GM04504 (cell line): Measurements from ENCODE around the gene SIPA1.

ENCODE experiments used
- DNase-seq: peaks from one replicate; pipeline ENCODE4 v3.0.0-alpha.2; 2012; ENCODE audit warnings: low read depth

The SIPA1 gene, protein sequence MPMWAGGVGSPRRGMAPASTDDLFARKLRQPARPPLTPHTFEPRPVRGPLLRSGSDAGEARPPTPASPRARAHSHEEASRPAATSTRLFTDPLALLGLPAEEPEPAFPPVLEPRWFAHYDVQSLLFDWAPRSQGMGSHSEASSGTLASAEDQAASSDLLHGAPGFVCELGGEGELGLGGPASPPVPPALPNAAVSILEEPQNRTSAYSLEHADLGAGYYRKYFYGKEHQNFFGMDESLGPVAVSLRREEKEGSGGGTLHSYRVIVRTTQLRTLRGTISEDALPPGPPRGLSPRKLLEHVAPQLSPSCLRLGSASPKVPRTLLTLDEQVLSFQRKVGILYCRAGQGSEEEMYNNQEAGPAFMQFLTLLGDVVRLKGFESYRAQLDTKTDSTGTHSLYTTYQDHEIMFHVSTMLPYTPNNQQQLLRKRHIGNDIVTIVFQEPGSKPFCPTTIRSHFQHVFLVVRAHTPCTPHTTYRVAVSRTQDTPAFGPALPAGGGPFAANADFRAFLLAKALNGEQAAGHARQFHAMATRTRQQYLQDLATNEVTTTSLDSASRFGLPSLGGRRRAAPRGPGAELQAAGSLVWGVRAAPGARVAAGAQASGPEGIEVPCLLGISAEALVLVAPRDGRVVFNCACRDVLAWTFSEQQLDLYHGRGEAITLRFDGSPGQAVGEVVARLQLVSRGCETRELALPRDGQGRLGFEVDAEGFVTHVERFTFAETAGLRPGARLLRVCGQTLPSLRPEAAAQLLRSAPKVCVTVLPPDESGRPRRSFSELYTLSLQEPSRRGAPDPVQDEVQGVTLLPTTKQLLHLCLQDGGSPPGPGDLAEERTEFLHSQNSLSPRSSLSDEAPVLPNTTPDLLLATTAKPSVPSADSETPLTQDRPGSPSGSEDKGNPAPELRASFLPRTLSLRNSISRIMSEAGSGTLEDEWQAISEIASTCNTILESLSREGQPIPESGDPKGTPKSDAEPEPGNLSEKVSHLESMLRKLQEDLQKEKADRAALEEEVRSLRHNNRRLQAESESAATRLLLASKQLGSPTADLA

DNA sequence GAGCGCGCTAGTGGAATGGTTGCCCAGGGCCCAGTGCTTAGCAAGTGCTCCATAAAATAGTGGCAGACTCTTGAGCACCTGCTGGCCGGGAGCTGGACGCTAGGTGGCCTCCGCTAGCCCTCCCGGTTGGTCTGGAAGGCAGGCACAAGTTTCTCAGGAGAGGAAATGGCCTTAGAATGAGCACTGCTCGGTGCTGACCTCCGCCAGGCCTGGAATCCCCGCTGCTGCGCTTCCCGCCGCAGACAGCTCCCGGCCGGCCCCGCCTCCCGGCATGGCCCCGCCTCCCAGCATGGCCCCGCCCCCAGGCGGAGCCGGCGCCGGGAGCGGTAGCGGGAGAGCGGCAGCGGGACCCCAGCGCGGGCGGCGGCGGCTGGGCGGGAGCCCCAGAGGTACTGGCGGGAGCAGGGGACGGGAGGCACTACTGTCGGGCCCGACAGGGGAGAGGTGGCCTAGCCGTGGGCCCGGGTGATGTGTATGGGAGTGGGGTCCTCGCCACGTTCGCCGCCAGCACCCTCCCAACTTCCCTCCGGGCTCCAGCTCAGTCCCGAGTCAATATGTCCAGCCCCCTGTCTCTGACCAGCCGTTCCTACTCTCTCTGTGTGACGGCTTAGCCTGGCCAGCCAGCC is at the start of gene SIPA1:
TSS of gene SIPA1 (plus strand) at position 308 of the 626 bp plus-strand sequence. CDS start 2,821 bp downstream, outside the sequence.
- peak; percentile 80 for DNase-seq

DNA sequence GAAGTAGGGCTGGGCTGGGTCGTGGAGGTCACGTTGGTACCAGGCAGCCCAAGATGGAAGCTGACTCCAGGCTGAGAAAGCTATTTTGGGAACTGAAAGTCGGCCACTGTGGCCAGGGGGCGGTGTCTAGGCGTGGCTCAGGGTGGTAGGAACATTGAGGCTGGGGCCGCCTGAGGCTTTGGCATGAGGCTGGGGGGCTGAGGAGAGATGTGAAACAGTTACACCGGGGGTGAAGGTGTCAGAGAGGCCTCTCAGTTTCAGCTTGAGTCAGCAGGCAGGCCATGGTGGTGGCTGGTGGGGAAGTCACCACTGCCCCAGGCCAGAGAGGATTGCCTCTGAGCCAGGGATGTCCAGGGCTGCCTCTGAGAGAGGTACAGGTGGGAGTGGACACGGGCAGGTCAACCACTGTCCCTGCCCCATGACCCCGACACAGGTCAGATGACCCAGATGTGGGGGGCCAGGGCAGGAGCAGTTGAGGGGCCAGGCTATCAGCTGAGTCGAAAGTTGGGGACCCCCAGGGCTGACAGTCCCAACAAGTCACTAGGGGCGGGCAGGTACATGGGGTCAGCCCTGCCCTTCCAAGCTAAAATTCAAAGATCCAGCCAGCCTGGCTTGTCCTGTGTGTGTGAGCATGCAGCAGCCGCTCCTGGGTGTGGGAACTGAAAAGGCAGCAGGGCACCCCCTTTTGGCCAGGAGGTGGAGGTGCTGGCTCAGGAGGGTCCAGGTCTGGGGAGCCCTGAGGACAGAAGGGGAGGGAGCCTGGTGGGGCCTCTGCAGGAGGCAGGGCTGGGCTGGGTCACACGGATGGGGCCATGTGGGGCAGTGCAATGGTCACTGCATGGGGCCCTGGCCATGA is 49.5 kb upstream of the SIPA1 start:
- no peak for DNase-seq

DNA sequence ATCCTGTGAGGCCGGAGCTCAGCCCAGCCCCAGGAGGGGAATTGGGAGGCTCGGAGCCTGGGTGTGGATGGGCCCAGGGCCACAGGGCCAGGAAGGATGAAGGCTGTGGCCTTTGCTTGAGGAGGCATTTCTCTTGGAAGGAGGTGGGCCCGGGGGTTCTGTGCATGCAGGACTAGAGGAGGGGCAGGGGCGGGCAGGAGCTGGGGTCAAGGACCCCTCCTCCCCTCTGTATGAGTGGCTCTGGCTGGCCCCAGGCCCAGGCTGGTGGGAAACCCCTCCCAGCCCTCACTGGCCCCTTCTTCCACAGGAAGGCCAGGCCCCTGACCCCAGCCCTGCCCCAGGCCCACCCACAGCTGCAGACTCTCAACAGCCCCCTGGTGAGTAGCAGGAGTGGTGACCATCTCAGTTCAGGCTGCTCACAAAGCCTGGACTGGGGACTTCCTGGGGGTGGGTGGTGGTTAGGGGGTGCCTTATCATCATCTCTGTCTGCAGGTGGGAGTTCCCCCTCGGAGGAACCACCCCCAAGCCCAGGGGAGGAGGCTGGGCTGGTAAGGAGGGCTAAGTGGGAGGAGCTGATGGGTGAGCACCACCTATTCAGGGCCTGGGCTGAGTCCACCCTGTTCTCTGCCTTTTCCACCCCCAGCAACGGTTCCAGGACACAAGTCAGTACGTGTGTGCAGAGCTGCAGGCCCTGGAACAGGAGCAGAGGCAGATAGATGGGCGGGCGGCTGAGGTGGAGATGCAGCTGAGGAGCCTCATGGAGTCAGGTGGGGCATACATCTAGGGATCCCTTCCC is 48.3 kb upstream of the SIPA1 start:
- no peak for DNase-seq

DNA sequence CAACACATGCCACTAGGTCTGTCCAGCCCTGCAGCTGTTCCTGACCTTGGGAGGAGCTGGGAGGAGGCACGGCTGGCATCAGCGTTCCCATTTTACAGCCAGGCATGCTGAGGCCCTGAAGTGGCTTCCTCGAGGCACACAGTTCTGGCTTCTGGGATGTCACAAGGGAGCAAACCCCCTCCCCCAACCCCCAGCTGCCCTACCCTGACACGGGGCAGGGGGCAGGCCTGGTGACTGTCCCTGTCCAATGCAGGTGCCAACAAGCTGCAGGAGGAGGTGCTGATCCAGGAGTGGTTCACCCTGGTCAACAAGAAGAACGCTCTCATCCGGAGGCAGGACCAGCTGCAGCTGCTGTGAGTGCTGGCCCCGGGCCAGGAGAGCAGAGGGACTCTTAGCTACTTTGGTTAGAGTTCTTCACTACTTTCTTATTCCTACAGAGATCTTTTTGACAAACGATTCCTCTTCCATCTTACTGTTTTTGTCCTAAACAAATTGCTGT is 47.6 kb upstream of the SIPA1 start:
- no peak for DNase-seq

DNA sequence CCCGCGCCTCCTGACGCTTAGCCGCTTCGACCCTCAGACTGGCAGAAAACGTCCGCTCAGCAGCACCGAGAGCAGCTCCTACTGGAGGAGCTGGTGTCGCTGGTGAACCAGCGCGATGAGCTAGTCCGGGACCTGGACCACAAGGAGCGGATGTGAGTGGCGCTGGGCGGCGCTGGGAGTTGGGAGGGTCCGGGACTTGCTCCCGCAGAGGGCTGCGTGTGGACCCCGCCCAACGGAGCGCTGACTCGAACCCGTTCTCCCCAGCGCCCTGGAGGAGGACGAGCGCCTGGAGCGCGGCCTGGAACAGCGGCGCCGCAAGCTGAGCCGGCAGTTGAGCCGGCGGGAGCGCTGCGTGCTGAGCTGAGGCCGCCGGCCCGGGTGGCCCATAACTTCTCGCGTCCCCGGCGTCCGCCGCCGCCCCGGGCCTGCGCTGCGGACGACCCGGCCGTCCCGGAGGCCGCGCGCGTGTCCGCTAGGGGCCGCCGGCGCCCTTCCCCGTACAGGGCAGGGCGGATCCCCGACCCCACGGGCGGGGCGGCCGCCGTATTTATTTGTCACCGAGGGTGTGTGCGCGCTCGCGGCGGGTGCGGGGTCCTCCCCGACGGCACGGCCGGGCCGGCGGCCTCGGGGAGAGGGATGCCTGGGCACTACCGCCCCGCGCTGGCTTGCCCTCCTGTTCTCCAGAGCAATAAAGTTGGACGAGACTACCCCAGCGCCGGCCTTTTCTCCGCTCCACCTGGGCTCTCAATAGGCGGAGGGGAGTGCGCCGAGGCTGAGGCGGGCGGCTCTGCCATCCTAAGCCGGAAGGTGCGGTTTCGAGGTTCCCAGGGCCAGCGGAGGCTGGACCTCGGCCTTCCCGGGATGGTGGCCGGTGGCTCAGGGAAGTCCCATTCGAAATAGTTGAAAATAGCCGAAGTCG is 45.7 kb upstream of the SIPA1 start:
- no peak for DNase-seq

DNA sequence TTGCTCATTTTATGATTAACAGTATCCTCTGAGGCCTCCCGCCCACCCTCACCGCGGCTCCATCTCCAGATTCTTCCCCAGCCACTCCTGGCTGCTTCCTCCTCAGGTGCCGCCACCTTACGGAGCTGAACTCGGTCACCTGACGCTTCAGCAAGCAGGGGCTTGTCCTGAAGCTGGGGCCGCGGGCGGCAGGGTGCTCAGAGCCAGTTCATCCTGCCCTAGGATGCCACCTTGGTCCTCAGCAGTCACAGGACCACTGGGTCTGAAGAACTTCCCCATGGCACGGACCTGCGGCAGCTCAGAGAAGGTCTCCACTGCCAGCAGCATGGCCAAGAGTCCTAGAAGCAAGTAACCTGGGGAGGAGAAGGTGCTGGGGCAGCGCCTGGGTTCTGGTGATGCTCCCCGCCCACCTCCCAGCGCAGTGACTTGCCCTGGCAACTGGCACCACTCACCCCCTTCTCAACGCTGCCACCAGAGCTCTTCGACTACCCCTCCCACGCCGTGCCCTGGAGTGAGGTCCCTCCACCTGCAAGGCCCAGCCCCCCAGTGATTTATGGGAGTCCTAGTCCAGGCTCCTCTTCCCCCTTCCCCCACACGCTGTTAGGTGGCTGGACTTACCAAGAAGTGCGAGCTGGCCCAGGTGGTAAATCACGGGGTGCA is 44.9 kb upstream of the SIPA1 start:
- DNase-seq, result no peak

DNA sequence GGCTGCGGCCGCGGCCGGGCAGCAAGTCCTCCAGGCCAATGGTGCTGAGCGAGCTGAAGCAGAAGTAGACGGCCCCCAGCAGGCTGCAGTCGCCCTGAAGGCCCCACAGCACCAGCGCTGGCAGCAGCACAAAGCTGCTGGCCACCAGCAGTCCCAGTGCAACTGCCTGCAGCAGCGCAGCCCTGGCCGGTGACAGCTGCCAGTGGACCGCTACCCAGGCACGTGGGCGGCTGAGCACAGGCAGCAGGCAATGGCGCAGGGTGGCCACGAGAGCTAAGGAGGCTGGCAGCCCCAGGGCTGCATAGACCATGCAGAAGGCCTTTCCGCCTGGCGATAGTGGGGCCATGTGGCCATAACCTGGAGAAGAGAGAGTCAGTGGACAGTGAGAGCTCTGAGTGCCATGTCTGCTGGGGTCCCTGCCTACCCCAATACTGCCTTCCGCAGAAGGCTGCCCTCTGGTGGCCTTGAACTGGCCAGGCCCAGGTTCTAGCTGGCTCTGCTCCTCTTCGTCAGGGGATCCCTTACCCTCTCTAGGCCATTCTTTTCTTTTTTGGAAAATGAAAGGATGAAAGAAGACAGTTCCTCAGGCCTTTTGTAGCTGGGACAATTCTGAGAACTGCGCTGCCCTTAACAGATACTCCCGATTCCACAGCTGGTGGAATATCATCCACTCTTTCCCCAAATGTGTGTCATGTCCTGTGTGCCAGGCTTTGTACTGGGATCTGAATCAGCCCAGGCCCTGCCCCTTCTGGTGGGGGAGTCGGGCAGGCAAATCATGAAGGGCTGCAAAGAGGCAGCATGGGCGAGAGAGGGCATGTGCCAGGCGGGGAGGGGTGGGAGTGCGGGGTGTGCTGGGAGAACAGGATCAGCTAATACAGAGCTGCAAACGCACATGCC is 44.1 kb upstream of the SIPA1 start:
- DNase-seq, result no peak

DNA sequence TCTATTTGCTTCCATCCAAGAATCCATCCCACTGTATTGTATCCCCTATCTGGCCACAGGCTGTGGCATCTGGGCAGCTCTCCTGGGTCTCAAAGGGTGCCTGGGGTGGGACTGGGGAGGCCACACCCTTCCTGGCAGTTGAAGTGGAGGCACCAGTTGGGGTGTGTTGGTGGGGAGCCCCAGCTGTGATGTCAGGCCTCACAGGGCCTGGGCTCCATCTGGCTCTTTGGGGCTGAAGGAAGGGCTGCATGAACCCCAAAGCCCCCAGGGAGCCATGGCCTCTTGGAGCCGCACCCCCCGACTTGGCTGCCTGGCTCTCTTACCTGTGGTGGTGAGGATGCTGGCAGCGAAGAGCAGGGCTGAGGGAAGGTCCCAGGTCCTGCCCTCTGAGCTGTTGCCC is 42.8 kb upstream of the SIPA1 start:
- DNase-seq, result no peak

DNA sequence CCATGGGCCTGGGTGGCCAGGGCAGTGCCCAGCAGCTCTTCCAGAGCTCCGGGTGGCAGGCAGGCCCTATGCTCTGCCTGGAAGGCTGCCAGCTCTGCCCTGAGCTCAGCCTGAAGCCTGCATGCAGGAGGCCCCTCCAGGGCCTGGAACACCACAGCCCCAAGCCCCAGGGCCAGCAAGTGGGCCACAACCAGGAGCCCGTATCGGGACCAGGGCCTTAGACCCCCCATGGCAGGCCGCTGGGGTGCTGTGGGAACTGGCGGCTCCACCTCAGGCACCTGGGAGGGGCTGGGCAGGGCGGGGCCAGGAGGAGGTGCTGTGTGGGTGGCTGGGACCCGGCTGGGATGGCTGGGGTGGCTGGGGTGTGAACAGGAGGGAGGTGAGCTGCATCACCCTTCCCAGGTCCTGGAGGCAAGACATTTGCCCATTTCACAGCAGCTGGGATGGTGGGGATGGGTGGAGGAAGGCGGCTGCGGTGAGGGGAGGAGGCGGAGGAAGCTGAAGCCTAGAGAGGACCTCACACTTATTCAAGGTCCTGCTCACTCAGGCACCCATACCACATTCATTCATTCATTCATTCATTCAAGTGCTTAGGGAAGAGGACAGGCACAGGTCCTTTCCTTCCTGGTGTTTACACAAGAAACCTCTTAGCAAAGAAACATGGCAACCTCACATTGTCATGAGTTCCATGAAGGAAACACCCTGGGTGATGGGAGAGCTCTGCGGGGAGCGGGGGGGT is 42.2 kb upstream of the SIPA1 start, which contains the start of gene KCNK7:
TSS of gene KCNK7 (minus strand) at position 258 of the 739 bp plus-strand sequence. CDS start at position 230, 28 bp downstream.
- no peak for DNase-seq

DNA sequence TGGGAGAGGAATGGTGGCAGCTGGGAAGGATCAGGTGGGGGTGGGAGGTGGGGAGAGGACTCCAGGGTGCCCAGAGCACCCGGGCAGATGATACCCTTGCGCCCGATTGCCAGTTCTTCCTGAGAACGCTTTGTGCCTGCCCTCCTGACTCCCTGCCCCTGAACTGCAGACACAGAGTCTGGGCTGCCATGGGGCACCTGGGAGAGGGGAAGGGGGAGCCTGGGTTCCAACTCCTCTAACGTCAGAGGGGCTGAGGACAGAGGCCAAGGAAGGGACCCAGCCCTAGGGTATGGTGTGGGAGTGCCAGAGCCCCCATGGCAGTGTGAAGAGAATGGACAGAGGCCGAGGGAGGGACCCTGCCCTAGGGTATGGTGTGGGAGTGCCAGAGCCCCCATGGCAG is 41.4 kb upstream of the SIPA1 start:
- no peak for DNase-seq

DNA sequence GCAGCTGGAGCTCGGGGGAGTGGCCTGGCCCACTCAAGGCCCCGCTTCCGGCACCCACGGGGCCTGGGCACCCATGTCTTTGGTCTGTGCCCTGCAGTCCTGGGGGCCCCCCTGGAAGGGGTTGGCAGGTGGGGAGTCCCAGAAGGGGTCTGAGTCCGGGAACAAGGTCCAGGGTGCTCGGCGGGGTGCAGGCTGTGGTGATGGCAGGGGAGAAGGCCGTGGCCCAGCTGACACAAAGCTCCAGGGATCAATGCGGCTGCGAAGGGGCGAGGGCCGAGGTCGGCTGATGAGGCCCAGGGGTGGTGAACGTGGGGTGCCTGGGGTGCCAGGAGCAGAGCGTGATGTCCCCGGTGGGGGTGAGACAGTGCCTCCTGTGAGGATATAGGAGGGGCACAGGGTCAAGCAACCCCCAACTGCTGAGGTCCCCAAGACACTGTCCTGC is 39.6 kb upstream of the SIPA1 start:
- DNase-seq, result no peak

DNA sequence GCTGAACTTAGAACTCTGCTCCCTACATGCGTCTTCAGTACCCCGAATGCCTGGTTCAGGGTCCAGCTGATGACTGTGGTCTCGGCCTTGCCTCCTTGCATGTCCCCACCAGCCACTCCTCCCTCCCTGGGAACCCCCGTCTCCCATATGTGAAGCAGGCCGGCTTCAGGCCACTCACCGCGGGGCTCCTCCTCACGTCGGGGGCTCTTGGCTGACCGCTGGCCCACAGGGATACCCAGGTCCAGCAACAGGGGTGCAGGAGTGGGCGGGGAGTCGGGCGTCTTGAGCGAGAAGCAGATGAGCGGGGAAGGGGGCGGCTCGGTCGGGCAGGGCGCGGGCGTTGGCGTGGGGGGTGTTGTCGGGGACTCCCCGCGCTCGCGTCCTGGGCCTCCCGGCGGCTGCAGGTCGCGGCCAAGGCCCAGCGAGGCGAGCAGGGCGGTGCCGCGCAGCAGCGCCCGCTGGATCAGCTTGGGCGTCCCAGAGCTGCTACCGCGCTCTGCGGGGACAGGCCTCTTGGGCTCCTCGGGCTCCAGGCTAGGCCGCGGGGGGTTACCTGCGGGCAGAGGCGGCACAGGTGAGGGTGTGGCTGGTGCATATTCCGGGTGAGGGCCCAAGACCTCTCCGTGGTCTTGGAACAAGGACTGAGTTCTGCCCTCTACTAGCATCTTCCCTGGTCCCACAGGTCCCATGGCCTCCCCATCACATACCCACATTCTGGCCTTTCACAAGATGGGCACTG is 38.5 kb upstream of the SIPA1 start:
- DNase-seq, result no peak

DNA sequence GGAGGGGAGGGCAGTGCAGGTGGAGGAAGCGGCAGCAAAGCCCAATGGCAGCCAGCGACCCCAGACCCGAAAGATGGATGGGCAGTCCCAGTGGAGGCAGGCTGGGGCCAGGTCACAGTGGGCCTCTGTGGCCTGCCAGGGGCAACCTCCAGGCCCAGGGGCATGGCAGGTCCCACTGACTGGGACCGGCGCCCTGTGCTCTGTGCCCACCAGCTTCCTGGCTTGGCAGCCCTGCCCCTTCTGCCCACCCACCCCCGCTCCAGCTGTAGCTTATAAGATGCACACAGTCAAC is 38.0 kb upstream of the SIPA1 start:
- no peak for DNase-seq

DNA sequence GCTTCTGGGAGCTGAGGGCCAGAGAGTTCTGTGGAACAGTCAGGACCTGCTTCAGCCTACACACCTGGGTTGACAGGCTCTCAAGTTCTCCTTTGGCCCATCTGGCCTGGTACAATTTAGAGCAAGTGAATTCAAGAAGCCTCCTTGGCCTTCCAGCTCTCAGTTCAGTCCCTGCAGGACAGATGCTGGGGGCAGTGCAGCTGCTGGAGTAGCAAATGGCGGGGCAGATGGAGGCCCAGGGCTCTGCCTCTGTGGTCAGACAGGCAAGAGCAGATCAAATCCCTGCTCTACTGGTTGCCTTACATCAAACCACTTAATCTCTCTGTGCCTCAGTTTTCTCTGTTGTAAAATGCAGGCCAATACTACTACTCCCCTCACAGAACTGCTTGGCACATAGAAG is 33.6 kb upstream of the SIPA1 start:
- DNase-seq, result no peak

DNA sequence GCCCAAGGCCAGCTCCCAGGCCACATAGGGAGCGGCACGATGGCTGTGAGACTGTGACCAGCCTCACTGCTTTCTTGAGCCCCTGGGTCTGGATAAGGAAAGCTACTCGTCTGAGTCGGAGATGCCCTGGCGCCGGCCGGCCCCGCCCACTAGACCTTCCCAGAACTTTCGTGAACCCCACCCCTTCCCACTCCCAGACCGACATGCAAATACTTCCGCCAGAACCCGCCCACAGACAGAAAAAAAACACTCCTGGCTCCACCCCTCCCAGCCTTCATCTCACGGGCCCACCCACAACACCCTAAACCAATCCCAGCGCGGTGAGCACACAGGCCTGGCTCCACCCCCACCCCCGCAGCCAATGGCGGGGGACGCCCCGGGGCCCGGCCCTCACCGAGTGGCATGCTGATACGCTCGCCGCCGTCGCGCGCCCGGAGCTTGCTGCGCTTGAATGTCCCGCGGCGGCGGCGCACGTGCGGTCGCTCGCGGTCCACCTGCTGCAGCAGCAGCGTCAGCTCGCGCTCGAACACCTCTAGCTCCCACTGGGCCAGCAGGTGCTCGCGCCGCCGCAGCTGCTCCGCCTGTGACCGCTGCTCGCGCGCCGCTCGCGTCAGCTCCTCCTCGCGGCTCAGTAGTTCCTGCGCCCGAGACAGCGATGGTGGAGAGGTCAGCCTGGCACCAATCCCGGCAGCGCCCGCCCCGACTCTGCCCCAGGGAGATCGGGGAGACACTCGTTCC is 30.9 kb upstream of the SIPA1 start:
- peak; percentile 86 for DNase-seq
